Chondrocyte (in vitro differentiated cells): Measurements from ENCODE around the gene ANKRD39. TPM values are rescaled to one million over a fixed set of nuclear protein-coding genes. Genes with fewer than 3 reads are reported as not detected.

Source experiments
- DNase-seq: peaks from one replicate; pipeline ENCODE4 v3.0.0; 2021; ENCODE audit warnings: mixed read lengths, low spot score
- H3K27ac Mint-ChIP-seq: one replicate; pipeline ENCODE4 v1.8.0; 2021; ENCODE audit warnings: mild to moderate bottlenecking, moderate library complexity, mixed read lengths; ENCODE audit not compliant: unreplicated experiment
- H3K27me3 Mint-ChIP-seq: 2 replicates; pipeline ENCODE4 v1.8.0; 2021; ENCODE audit warnings: low read depth, mixed read lengths
- H3K36me3 Mint-ChIP-seq: 2 replicates; pipeline ENCODE4 v1.8.0; 2021; ENCODE audit warnings: low read depth, mixed read lengths
- H3K4me1 Mint-ChIP-seq: 2 replicates; pipeline ENCODE4 v1.8.0; 2021; ENCODE audit warnings: low read depth, mild to moderate bottlenecking, mixed read lengths
- H3K4me3 Mint-ChIP-seq: one replicate; pipeline ENCODE4 v1.8.0; 2021; ENCODE audit warnings: mild to moderate bottlenecking, moderate library complexity, mixed read lengths; ENCODE audit not compliant: unreplicated experiment
- H3K9me3 Mint-ChIP-seq: 2 replicates; pipeline ENCODE4 v1.8.0; 2021; ENCODE audit warnings: low read depth, mixed read lengths
- CTCF ChIP-seq: fragments of 200-600 bp; sonication (generic); IDR thresholded peaks from 2 replicates; pipeline ENCODE4 v1.5.0; 2021; ENCODE audit warnings: antibody characterized with exemption, mild to moderate bottlenecking, moderate library complexity
- total RNA-seq: library from RNA; stranded (reverse); gene quantifications from 3 replicates; pipeline ENCODE4 v1.2.1, GENCODE V29; 2021

The ANKRD39 gene
- total RNA-seq, 1 donor from 2014 or later = 7.9 TPM

- no peak overlapping the region for H3K27ac Mint-ChIP-seq
- no peaks in the 10 kb centered on the region for H3K9me3 Mint-ChIP-seq
- no peak for DNase-seq
- no peak for TF ChIP-seq CTCF
- no peaks in the 10 kb centered on the region for H3K27me3 Mint-ChIP-seq
- no peaks in the 10 kb centered on the region for H3K36me3 Mint-ChIP-seq
- H3K4me3 Mint-ChIP-seq = no peak overlapping the region
- peaks cover 26% of the 10 kb centered on the region for H3K4me1 Mint-ChIP-seq
Measured at GRCh38 chr2:96873651-96874096, 15.9 kb upstream of the ANKRD39 start.

- H3K9me3 Mint-ChIP-seq = no peaks in the 10 kb centered on the region
- H3K27me3 Mint-ChIP-seq = no peaks in the 10 kb centered on the region
- DNase-seq = no peak
- H3K4me1 Mint-ChIP-seq = peaks cover 27% of the 10 kb centered on the region
- no peaks in the 10 kb centered on the region for H3K36me3 Mint-ChIP-seq
- no peak for TF ChIP-seq CTCF
- no peak overlapping the region for H3K27ac Mint-ChIP-seq
- H3K4me3 Mint-ChIP-seq = no peak overlapping the region
Measured at GRCh38 chr2:96872591-96873349, 15.0 kb upstream of the ANKRD39 start.

DNA sequence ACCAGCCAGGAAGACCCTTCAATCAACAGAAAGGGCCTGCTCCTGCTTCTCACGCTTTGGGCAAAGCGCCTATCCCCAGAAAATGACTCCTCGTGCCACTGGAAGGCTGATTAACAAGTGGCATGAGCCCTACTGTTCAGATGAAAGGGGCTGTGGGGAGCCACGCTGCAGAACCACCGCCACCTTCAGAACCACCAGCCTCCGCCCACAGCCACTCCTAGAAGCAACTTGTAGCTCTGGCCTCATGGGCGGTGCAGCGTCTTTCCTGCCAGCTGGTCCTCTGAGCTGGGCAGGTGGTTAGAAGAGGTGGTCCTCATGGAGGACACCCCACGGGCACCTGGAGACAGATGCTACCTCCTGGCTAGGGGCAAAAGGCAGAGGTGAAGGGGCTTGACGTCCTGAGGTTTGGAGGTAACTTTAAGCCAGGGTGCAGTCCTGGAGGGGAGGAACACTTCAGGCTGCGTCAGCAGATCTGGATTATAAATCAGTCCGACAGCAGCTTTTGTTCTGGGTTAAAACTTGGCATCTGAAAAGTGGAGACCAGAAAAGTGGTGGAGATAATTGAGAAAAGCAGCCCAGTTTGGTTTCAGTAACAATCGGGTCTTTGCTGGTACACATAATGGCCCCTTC is 12.9 kb upstream of the ANKRD39 start:
- peak overlapping the region; percentile 62 for H3K4me3 Mint-ChIP-seq
- H3K27me3 Mint-ChIP-seq = no peaks in the 10 kb centered on the region
- peaks cover 26% of the 10 kb centered on the region for H3K4me1 Mint-ChIP-seq
- H3K36me3 Mint-ChIP-seq = peaks cover 3% of the 10 kb centered on the region
- H3K27ac Mint-ChIP-seq = no peak overlapping the region
- TF ChIP-seq CTCF = no peak
- DNase-seq = no peak
- H3K9me3 Mint-ChIP-seq = no peaks in the 10 kb centered on the region

DNA sequence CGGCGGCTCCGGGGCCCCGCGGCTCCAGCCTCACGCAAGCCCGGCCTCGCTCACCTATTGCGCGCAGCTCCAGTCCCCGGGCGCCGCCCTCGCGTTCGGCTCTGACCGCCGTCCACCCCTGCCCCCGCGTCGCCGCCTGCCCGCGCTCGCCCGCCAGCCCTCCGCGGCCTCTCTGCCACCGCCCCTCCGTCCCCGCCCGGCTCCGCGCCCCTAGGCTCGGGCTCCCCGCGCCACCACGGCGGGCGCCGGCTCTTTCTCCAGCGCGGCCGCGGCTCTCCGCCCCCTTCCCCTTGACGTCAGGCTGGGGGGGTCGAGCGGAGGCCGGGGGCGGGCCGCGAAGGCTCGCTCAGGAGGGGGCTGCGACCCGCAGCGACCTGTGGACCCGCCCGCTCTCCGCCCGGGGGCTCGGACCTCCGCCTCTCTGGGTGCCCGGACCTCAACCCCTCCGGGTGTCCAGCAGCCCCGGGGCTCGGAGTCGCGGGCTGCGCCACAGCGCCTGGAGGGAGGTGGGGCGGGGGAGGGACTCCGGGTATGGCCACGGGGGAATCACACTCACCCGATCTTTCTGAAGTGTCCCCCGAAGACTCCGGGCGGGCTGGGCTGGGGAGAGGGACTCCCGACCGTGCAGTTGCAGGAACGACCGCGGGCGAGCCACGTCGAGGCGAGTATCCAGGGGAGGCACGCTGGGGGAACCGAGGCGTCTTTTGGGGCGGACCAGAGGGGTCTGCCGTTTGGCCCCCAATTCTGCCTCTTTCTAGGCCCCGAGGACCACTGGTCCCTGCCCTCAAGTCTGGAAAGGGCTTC is 12.2 kb upstream of the ANKRD39 start, which contains the start of gene SEMA4C:
SEMA4C (minus strand) TSS at position 259 of the 804 bp plus-strand sequence. CDS start 2,194 bp downstream, outside the sequence.
- no peaks in the 10 kb centered on the region for H3K9me3 Mint-ChIP-seq
- H3K36me3 Mint-ChIP-seq = peaks cover 7% of the 10 kb centered on the region
- peaks cover 24% of the 10 kb centered on the region for H3K4me1 Mint-ChIP-seq
- DNase-seq = no peak
- H3K4me3 Mint-ChIP-seq = peak within 1 kb of the TSS; percentile 86
- TF ChIP-seq CTCF = no peak
- H3K27me3 Mint-ChIP-seq = no peaks in the 10 kb centered on the region
- no peak within 1 kb of the TSS for H3K27ac Mint-ChIP-seq

- H3K27me3 Mint-ChIP-seq = no peaks in the 10 kb centered on the region
- H3K4me1 Mint-ChIP-seq = peaks cover 24% of the 10 kb centered on the region
- no peak overlapping the region for H3K27ac Mint-ChIP-seq
- H3K36me3 Mint-ChIP-seq = peaks cover 8% of the 10 kb centered on the region
- H3K4me3 Mint-ChIP-seq = peak overlapping the region; percentile 86
- H3K9me3 Mint-ChIP-seq = no peaks in the 10 kb centered on the region
- DNase-seq = no peak
- TF ChIP-seq CTCF = peak; percentile 71
Measured at GRCh38 chr2:96869281-96869821, 11.5 kb upstream of the ANKRD39 start.
